HFF-Myc (cell line): ENCODE results near the gene SLC28A1.

Experiments
- DNase-seq: peaks from one replicate; pipeline ENCODE4 v3.0.0-alpha.2; 2011; ENCODE audit warnings: low read depth; ENCODE audit errors: extremely low read depth
- H3K4me3 ChIP-seq: replicated peaks from 2 replicates; pipeline ENCODE4 v1.5.1; 2011; ENCODE audit warnings: low read depth, mild to moderate bottlenecking, control low read depth, low read length
- TF ChIP-seq, protein P1 (sequence below): IDR thresholded peaks from 2 replicates; pipeline ENCODE4 v1.5.1; 2012; ENCODE audit warnings: mild to moderate bottlenecking, low read depth, low read length, control low read depth; ENCODE audit errors: missing control alignments

Gene SLC28A1, protein sequence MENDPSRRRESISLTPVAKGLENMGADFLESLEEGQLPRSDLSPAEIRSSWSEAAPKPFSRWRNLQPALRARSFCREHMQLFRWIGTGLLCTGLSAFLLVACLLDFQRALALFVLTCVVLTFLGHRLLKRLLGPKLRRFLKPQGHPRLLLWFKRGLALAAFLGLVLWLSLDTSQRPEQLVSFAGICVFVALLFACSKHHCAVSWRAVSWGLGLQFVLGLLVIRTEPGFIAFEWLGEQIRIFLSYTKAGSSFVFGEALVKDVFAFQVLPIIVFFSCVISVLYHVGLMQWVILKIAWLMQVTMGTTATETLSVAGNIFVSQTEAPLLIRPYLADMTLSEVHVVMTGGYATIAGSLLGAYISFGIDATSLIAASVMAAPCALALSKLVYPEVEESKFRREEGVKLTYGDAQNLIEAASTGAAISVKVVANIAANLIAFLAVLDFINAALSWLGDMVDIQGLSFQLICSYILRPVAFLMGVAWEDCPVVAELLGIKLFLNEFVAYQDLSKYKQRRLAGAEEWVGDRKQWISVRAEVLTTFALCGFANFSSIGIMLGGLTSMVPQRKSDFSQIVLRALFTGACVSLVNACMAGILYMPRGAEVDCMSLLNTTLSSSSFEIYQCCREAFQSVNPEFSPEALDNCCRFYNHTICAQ

DNA sequence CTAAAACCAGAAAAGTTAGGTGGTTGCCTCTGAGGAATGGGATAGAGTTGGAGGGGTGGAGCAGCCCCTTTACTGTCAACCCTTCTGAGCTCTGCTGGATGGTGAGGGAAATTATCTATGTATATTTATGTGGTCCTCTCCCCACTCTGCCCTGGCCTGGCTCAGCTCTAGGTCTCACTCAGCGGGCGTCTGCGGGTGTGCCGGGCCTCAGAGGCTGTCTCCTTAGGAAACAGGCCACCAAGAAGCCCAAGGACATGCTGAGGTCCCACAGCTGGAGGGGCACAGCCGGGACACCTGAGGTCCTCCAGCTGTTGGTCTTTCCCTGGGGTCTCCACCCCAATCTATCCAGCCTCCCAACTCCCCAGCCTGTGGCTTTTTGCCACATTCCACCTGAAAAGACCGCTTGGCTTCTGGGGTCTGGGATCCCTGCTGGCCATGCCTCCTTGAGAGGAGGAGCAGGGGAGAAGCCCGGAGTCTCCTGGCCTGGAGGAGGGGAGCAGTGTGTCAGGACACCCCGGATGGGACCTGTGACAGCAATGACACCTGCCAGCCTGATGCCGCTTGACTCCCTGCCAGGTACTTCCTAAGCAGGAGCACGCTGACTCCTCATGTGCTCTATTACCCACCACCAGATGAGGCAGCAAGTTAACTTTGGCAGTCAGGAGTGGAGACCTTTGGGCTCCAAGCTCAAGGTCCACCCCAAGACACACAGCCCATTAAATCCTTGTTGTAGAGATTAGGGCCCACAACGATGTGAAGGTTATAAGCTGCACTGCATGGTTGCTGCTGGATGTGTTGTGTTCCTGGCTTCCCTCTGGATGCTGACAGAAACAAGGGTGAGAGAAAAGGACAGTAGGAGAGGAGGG, at the start of gene SLC28A1:
Gene SLC28A1, plus strand, starts transcription at position 747 of the 866 bp plus-strand sequence. CDS start 3,099 bp downstream, outside the sequence.
- H3K4me3 ChIP-seq: no peak within 1 kb of the TSS
- TF ChIP-seq, protein P1, sequence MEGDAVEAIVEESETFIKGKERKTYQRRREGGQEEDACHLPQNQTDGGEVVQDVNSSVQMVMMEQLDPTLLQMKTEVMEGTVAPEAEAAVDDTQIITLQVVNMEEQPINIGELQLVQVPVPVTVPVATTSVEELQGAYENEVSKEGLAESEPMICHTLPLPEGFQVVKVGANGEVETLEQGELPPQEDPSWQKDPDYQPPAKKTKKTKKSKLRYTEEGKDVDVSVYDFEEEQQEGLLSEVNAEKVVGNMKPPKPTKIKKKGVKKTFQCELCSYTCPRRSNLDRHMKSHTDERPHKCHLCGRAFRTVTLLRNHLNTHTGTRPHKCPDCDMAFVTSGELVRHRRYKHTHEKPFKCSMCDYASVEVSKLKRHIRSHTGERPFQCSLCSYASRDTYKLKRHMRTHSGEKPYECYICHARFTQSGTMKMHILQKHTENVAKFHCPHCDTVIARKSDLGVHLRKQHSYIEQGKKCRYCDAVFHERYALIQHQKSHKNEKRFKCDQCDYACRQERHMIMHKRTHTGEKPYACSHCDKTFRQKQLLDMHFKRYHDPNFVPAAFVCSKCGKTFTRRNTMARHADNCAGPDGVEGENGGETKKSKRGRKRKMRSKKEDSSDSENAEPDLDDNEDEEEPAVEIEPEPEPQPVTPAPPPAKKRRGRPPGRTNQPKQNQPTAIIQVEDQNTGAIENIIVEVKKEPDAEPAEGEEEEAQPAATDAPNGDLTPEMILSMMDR: no peak
- no peak for DNase-seq

DNA sequence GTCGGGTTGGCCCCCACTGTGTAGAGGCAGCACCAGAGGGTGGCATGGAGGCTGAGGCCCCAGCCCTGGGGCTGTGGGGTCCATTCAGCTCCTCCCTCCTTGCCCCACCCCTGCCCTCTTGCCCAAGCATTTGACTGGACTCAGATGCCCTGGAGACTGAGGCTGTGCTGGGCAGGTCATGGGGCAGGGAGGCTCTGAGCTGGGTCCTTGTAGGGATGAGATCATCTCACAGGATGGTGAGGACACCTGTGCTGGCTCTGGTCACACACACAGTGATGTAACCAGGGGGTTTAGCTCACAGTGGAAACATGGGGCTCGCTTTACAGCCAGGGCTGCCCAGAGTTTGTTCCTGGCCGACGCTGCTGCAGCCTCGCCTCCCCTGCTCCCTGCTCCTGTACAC, 49.5 kb upstream of the SLC28A1 start:
- DNase-seq: no peak
- TF ChIP-seq, protein P1: no peak

DNA sequence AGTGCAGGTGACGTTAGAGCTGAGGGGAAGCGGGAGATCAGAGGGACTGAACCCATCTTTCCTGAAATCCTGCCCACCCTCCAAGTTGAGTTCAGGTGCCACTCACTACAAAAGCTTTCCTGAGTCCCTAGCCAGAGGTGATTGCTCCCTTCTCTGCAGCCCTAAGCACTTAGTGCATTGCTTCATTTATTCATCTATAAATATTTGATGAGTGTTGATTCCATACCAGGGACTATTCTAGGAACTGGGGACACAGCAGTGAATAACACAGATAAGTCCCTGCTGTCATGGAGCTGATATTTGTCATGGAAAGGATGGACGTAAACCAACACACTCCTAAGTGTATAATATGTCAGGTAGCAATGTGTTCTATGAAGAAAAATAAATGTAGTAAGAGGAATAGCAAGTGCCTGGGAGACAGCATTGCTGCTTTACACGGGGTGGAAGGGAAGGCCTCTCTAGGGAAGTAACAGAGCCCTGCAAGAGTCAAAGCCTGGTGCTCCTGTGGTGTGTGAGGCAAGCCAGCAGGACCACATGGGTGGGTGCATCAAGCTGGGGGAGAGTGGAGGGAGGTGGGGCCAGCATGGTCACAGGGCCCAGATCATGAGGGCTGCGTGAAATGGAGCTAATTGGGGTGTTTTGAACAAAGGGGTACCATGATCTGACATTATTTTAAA, 48.7 kb upstream of the SLC28A1 start:
- TF ChIP-seq, protein P1: no peak
- H3K4me3 ChIP-seq: no peak overlapping the region
- DNase-seq: no peak

More for the DNA sequence above, 49.5 kb upstream of the SLC28A1 start:
- no peak overlapping the region for H3K4me3 ChIP-seq

DNA sequence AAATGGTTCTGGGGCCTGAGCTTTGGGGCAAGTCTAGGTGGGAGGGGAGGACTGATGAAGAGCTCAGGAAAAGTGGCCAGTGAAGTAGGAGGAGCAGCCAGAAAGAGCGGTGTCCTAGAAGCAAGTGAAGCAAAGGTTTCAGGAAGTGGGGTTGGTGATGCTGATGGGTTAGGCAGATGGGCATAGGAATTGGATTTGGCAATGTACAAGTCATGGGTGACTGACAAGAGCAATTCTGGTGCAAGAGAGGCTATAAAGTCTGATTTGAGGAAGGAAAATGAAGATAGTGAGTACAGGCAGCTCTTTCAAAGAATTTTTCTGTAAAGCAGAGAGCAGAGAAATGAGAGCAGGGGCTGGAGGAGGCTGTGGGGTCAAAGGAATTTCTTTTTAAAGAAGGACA, 47.6 kb upstream of the SLC28A1 start:
- DNase-seq: no peak
- TF ChIP-seq, protein P1: no peak
- H3K4me3 ChIP-seq: no peak overlapping the region

DNA sequence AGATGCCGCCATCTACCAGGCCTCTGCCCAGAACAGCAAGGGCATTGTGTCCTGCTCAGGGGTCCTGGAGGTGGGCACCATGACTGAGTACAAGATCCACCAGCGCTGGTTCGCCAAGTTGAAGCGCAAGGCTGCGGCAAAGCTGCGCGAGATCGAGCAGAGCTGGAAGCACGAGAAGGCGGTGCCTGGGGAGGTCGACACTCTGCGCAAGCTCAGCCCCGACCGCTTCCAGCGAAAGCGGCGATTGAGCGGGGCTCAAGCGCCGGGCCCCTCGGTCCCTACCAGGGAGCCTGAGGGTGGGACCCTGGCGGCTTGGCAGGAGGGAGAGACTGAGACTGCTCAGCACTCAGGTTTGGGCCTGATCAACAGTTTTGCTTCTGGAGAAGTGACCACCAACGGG, 44.7 kb upstream of the SLC28A1 start:
- no peak for DNase-seq
- no peak overlapping the region for H3K4me3 ChIP-seq
- TF ChIP-seq, protein P1: no peak

DNA sequence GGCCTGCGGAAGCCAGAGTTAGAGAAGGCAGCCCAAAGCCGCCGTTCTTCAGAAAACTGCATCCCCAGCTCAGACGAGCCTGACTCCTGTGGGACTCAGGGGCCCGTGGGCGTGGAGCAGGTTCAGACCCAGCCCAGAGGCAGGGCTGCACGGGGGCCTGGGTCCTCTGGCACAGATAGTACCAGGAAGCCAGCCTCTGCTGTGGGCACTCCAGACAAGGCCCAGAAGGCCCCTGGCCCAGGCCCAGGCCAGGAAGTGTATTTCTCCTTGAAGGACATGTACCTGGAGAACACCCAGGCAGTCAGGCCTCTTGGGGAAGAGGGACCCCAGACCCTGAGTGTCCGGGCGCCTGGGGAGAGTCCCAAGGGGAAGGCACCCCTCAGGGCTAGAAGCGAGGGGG, 44.2 kb upstream of the SLC28A1 start:
- H3K4me3 ChIP-seq: no peak overlapping the region
- TF ChIP-seq, protein P1: no peak
- DNase-seq: no peak
